ENCODE results near the gene ID4.
"Not testable (repeated sequence)": the region's sequence is repeated elsewhere in the genome, so short reads cannot be mapped to it uniquely, and the experiment has no call there.

The ID4 gene

DNA sequence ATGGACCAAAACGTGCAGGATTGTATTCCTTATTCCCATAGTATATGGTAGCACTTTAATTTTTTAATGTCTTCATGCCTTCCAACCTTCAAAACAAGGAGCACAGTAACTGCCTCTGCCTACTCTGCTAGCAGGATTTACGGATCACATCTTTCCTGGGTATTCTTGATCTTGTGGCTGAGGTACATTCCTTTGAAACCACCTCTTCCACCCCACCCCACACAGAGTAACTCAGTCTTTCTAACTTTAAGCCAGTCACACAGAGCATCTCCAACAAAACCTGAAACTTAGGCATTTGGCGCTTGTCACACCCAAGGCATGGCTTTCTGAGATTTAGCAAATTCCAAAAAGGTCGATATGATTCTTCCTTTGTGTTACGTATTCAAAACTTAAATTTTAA, 2.3 kb upstream of the ID4 start:
- DNase-seq, result no peak

GRCh38 chr6:19835605-19836004, 1.6 kb upstream of the ID4 start:
- no peak for DNase-seq

- no peak for DNase-seq
These were observed 606 bp downstream of the ID4 start for GRCh38 chr6:19837511-19838441.

DNA sequence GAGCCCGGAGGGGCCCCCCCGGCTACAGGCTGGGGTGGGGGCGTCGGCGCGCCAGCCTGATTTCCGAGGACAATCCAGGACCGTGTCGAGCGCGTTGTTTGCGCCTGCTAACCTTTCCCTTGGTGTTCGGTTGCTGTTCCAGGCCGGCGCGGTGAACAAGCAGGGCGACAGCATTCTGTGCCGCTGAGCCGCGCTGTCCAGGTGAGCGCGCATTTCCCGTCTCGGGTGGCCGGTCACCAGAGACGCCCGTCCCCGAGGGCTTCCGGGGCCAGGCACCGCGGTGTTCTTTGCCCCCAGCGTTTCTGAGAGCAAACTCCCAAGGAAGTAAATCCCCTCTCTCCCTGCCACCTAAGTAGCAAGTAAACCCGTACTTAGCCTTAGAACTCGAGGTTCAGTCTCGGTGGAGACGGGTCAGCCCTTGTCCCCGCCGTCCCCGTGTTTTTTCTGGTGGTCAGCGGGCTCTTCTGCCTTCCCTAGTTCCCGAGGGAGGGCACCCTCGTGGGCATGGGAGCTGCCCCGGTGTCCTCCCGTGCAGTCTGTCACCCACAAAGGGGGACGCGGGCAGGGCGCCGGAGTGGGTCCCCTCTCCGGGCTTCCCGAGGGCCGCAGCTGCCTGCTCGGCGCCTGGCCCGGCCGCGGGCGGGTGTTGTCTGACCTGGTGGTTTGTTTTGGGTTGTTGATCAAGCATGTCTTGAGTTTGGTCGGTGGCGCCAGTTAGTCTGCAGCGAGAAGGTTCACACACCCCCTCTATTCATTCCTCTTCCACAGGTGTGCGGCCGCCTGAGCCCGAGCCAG, 1.5 kb downstream of the ID4 start:
- peak; percentile 90 for DNase-seq

DNA sequence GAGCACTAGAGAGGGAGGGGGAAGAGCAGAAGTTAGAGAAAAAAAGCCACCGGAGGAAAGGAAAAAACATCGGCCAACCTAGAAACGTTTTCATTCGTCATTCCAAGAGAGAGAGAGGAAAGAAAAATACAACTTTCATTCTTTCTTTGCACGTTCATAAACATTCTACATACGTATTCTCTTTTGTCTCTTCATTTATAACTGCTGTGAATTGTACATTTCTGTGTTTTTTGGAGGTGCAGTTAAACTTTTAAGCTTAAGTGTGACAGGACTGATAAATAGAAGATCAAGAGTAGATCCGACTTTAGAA, 2.0 kb downstream of the ID4 start:
- no peak for DNase-seq

GRCh38 chr6:19839788-19840187, 2.6 kb downstream of the ID4 start:
- no peak for DNase-seq

GRCh38 chr6:19841181-19841580, 4.0 kb downstream of the ID4 start:
- DNase-seq, result no peak

GRCh38 chr6:19842030-19842615, 5.0 kb downstream of the ID4 start:
- peak; percentile 39 for DNase-seq

DNA sequence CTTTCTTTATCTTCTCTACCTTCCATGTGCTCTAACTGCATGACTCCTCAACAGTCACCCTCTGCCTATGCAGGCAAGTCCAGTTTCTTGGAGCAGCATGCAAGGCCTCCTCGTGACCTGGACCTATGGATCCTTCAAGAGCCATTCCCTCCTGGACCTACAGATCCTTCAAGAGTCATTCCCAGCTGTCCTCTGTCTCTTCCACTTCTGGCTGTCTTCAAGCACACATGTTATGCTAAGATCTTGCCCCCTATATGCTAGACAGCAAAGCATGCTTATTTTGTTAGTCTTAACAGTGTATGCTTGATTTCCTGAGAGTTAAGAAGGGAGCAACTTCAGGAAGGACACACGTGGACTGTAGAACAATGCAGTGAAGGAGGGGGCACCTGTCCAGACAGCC, 7.5 kb downstream of the ID4 start:
- DNase-seq, result no peak

GRCh38 chr6:19845266-19846041, 8.3 kb downstream of the ID4 start:
- no peak for DNase-seq

DNA sequence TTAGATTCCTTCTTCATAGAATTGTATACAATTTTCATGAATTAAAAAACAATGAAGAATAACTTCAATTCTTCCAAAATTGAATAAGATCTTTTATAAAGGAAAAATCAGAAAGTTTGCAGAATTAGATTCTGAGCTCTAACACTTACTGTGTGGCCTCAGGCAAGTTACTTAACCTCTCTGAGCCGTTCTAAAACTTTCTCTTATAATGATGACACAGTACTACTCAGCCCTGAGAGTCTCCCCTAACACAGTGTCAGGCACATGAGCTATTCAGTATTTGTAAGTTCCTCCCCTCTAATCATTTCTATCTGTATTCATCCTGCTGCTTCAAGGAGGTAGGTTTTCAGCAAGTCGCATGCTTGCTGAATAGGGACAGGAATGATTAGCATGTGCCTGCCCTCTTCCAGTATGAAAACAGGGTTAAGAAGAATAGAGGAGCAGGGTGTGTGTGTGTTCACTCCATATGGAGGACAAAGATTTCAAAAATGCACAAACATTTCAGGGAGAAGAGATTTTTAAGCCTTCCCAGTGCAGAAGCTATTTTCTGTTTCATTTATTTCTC, 11.4 kb downstream of the ID4 start:
- DNase-seq, result no peak

- DNase-seq, result no peak
These were observed 12.0 kb downstream of the ID4 start for GRCh38 chr6:19849196-19849595.

DNA sequence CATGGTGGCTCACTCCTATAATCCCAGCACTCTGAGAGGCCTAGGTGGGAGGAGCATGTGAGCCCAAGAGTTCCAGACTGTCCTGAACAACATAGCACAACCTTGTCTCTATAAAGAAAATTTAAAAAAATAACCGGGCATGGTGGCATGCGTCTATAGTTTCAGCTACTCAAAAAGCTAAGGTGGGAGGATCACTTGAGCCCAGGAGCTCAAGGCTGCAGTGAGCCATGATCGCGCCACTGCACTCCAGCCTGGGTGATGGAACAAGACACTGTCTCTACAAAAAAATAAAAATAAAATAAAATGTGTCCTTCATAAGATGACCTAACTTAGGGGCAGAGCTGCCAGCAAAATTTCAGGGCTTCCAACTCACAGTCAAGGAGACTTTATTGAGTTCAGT, 12.6 kb downstream of the ID4 start:
- no peak for DNase-seq

- peak; percentile 81 for DNase-seq
These were observed 14.3 kb downstream of the ID4 start for GRCh38 chr6:19851241-19852089.

DNA sequence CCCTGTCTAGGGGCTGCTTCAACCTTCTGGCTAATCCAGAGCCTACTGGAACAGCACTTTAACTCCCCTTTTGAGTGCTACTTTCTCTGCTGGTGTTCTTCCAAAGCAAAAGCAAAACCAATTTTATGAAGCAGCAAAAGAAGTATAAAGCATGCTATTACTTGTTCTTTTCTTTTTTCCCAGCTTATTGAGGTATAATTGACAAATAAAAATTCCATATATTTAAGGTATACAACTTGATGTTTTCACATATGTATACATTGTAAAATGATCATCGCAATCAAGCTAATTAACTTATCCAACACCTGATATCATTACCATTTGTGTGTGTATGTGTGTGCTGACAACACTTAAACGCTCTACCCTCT, 14.9 kb downstream of the ID4 start:
- no peak for DNase-seq

- DNase-seq, result no peak
These were observed 15.8 kb downstream of the ID4 start for GRCh38 chr6:19852927-19853326.

- not testable (repeated sequence) for DNase-seq
These were observed 17.3 kb downstream of the ID4 start for GRCh38 chr6:19854421-19855015.

- DNase-seq, result no peak
These were observed 18.4 kb downstream of the ID4 start for GRCh38 chr6:19855536-19855935.

DNA sequence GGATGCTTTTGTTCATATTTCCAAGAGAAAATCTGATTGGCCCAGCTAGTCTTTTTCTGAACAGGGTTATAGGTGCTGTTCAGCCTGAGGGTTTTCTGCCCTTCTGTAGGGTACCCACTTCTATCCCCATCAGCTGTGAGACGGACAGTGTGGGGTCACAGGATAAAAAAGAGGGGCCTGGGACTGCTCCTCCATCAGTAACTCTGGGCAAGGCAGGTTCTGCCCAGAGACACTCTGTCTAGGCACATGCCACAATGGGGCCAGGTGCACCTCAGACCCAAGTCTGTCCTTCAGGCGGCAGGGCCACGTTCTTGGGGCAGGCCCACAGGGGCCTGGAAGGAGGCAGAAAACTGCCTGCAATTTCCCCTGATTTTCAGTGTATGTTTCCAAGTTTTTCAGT, 20.0 kb downstream of the ID4 start:
- DNase-seq, result no peak

- DNase-seq, result no peak
These were observed 20.5 kb downstream of the ID4 start for GRCh38 chr6:19857703-19858102.

GRCh38 chr6:19860235-19860877, 23.2 kb downstream of the ID4 start:
- DNase-seq, result peak; percentile 72

All from NCI-H1105 (cell line).